GM23338 (cell line): ENCODE data around the gene TMEM86A. TPM values are rescaled to one million over a fixed set of nuclear protein-coding genes. Genes with fewer than 3 reads are reported as not detected.

Experiments
- ATAC-seq: fragments of 200-7000 bp; cut with Tn5 transposase; 3 replicates; pipeline ENCODE4 v1.9.1; 2020
- DNase-seq: peaks from one replicate; pipeline ENCODE4 v3.0.0-alpha.2; 2015; ENCODE audit warnings: low spot score
- H2AFZ ChIP-seq: fragments of 200-600 bp; sonication (generic); 2 replicates; pipeline ENCODE4 v1.8.0; 2016; ENCODE audit warnings: antibody characterized with exemption, mild to moderate bottlenecking, moderate library complexity
- H3F3A ChIP-seq: fragments of 200-600 bp; sonication (generic); replicated peaks from 2 replicates; pipeline ENCODE4 v1.8.0; 2017; ENCODE audit warnings: antibody characterized with exemption, mixed run types, low read depth
- H3K27ac ChIP-seq: fragments of 200-600 bp; sonication (generic); 2 replicates; pipeline ENCODE4 v1.6.1; 2016; ENCODE audit warnings: low read depth
- H3K27me3 ChIP-seq: fragments of 200-600 bp; sonication (generic); 2 replicates; pipeline ENCODE4 v1.8.0; 2016; ENCODE audit warnings: mild to moderate bottlenecking, mixed run types, moderate library complexity; ENCODE audit not compliant: insufficient read depth
- H3K36me3 ChIP-seq: fragments of 200-600 bp; sonication (generic); 2 replicates; pipeline ENCODE4 v1.8.0; 2016; ENCODE audit warnings: mild to moderate bottlenecking; ENCODE audit not compliant: insufficient read depth
- H3K4me1 ChIP-seq: fragments of 200-600 bp; sonication (generic); 2 replicates; pipeline ENCODE4 v1.8.0; 2016; ENCODE audit warnings: mild to moderate bottlenecking, moderate library complexity; ENCODE audit not compliant: insufficient read depth
- H3K4me2 ChIP-seq: fragments of 200-600 bp; sonication (generic); 2 replicates; pipeline ENCODE4 v1.7.1; 2017; ENCODE audit warnings: mixed run types
- H3K4me3 ChIP-seq: fragments of 200-600 bp; sonication (generic); 2 replicates; pipeline ENCODE4 v1.6.1; 2016; ENCODE audit warnings: mixed run types
- H3K79me2 ChIP-seq: fragments of 200-600 bp; sonication (generic); replicated peaks from 2 replicates; pipeline ENCODE4 v1.8.0; 2017; ENCODE audit warnings: mild to moderate bottlenecking; ENCODE audit not compliant: insufficient read depth
- H3K9me2 ChIP-seq: fragments of 200-600 bp; sonication (generic); 2 replicates; pipeline ENCODE4 v1.8.0; 2017; ENCODE audit not compliant: insufficient read depth
- H4K20me1 ChIP-seq: fragments of 200-600 bp; sonication (generic); replicated peaks from 2 replicates; pipeline ENCODE4 v1.8.0; 2017; ENCODE audit warnings: mild to moderate bottlenecking; ENCODE audit not compliant: insufficient read depth
- H3K27ac Mint-ChIP-seq: 2 replicates; pipeline ENCODE4 v1.8.0; 2020; ENCODE audit warnings: inconsistent platforms, mild to moderate bottlenecking, moderate library complexity, mixed read lengths
- H3K27me3 Mint-ChIP-seq: 3 replicates; pipeline ENCODE4 v1.8.0; 2022; ENCODE audit warnings: low read depth, mild to moderate bottlenecking, moderate library complexity, mixed read lengths, inconsistent platforms; ENCODE audit not compliant: insufficient read depth, poor library complexity
- H3K36me3 Mint-ChIP-seq: 3 replicates; pipeline ENCODE4 v1.8.0; 2021; ENCODE audit warnings: low read depth, mild to moderate bottlenecking, inconsistent platforms, moderate library complexity, mixed read lengths
- H3K4me1 Mint-ChIP-seq: 3 replicates; pipeline ENCODE4 v1.8.0; 2020; ENCODE audit warnings: mild to moderate bottlenecking, inconsistent platforms, mixed read lengths
- H3K4me3 Mint-ChIP-seq: 3 replicates; pipeline ENCODE4 v1.8.0; 2021; ENCODE audit warnings: moderate library complexity, mild to moderate bottlenecking, inconsistent platforms, mixed read lengths
- H3K9me3 Mint-ChIP-seq: 3 replicates; pipeline ENCODE4 v1.8.0; 2020; ENCODE audit warnings: moderate library complexity, mild to moderate bottlenecking, inconsistent platforms, mixed read lengths
- CREB1 ChIP-seq: fragments of 250-450 bp; sonication (Bioruptor Pico); IDR thresholded peaks from 2 replicates; pipeline ENCODE4 v1.5.0; 2020; ENCODE audit warnings: low read depth, mild to moderate bottlenecking, moderate library complexity
- EZH2 ChIP-seq: fragments of 200-600 bp; sonication (generic); IDR thresholded peaks from one replicate; pipeline ENCODE4 v1.8.0; 2017; ENCODE audit warnings: antibody characterized with exemption, mild to moderate bottlenecking, low read depth; ENCODE audit not compliant: unreplicated experiment
- EZH2phosphoT487 ChIP-seq: fragments of 200-600 bp; sonication (generic); IDR thresholded peaks from one replicate; pipeline ENCODE4 v1.8.1; 2018; ENCODE audit warnings: antibody characterized with exemption; ENCODE audit not compliant: unreplicated experiment
- JUNB ChIP-seq: IDR thresholded peaks from one replicate; pipeline ENCODE4 v1.6.1; 2016; ENCODE audit warnings: antibody characterized with exemption; ENCODE audit not compliant: unreplicated experiment
- POLR2AphosphoS5 ChIP-seq: IDR thresholded peaks from 2 replicates; pipeline ENCODE4 v1.6.1; 2016; ENCODE audit warnings: antibody characterized with exemption, low read depth
- STAT1 ChIP-seq: IDR thresholded peaks from one replicate; pipeline ENCODE4 v1.6.1; 2016; ENCODE audit warnings: antibody characterized with exemption; ENCODE audit not compliant: unreplicated experiment
- ZNF114 ChIP-seq: fragments of 250-450 bp; sonication (Bioruptor Pico); IDR thresholded peaks from 2 replicates; pipeline ENCODE4 v1.5.0; 2020; ENCODE audit warnings: mild to moderate bottlenecking, moderate library complexity
- ZNF331 ChIP-seq: fragments of 250-450 bp; sonication (Bioruptor Pico); IDR thresholded peaks from 2 replicates; pipeline ENCODE4 v1.5.0; 2020; ENCODE audit warnings: low read depth, mild to moderate bottlenecking, moderate library complexity
- polyA plus RNA-seq: library from polyadenylated mRNA; unstranded; fragments of >200 nt; fragmentation: Nextera tagmentation; extraction: Ambion mirVana; gene quantifications from 2 replicates; pipeline ENCODE4 v1.2.1, GENCODE V29; 2016
- total RNA-seq: library from RNA; depleted of rRNA; stranded (reverse); fragments of >200 nt; shearing (Covaris generic); gene quantifications from 2 replicates; pipeline ENCODE4 v1.2.3, GENCODE V29; 2014
- TF ChIP-seq, protein P1 (sequence below): IDR thresholded peaks from 2 replicates; pipeline ENCODE4 v1.6.1; 2016; ENCODE audit warnings: antibody characterized with exemption
- TF ChIP-seq, protein P2 (sequence below), 2 experiments: fragments of 200-600 bp in 1 of 2; sonication (generic) in 1 of 2; conservative IDR thresholded peaks; 2 replicates each; pipeline versions ENCODE4 v1.5.1 to v1.6.1; 2016 to 2017; ENCODE audit warnings: antibody characterized with exemption in 2 of 2, low read depth in 2 of 2, mild to moderate bottlenecking in 2 of 2, moderate library complexity in 1 of 2
- TF ChIP-seq, protein P3 (sequence below): IDR thresholded peaks from one replicate; pipeline ENCODE4 v1.6.1; 2018; ENCODE audit warnings: antibody characterized with exemption; ENCODE audit not compliant: unreplicated experiment

TMEM86A gene
- total and polyA plus RNA-seq, 2 experiments from 2014 or later, result 0.45 to 0.91 TPM

DNA sequence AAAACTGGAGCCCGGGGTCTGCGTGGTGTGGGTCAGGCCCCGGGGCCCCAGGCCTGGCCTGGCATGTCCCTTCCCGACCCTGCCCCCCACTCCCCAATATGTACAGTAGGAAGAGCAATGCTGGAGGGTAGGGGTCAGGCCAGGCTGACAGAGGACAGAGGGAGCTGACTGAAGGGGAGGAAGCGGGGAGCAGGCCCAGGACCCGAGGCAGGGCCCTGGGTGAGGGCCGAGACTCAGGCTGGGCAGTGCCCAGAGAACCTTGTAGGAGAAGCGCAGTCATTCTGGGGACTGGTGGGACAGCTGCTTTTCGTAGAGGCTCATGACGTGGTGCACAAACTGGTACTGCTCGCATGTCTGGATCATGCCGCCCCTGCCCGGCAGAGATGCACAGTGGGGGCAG, 30.1 kb downstream of the TMEM86A start (continued):
- TF ChIP-seq ZNF114 (CRISPR knock-in tag) (no peak), EZH2 (no peak), STAT1 (no peak), EZH2phosphoT487 (no peak), JUNB (no peak), CREB1 (CRISPR knock-in tag) (no peak), POLR2AphosphoS5 (no peak)
- TF ChIP-seq, protein P1, sequence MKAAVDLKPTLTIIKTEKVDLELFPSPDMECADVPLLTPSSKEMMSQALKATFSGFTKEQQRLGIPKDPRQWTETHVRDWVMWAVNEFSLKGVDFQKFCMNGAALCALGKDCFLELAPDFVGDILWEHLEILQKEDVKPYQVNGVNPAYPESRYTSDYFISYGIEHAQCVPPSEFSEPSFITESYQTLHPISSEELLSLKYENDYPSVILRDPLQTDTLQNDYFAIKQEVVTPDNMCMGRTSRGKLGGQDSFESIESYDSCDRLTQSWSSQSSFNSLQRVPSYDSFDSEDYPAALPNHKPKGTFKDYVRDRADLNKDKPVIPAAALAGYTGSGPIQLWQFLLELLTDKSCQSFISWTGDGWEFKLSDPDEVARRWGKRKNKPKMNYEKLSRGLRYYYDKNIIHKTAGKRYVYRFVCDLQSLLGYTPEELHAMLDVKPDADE, result no peak
- TF ChIP-seq, protein P2, sequence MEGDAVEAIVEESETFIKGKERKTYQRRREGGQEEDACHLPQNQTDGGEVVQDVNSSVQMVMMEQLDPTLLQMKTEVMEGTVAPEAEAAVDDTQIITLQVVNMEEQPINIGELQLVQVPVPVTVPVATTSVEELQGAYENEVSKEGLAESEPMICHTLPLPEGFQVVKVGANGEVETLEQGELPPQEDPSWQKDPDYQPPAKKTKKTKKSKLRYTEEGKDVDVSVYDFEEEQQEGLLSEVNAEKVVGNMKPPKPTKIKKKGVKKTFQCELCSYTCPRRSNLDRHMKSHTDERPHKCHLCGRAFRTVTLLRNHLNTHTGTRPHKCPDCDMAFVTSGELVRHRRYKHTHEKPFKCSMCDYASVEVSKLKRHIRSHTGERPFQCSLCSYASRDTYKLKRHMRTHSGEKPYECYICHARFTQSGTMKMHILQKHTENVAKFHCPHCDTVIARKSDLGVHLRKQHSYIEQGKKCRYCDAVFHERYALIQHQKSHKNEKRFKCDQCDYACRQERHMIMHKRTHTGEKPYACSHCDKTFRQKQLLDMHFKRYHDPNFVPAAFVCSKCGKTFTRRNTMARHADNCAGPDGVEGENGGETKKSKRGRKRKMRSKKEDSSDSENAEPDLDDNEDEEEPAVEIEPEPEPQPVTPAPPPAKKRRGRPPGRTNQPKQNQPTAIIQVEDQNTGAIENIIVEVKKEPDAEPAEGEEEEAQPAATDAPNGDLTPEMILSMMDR (conservative IDR thresholded peaks at IDR 0.05; ENCODE audit: low read depth in 2 of 2), result no peak

DNA sequence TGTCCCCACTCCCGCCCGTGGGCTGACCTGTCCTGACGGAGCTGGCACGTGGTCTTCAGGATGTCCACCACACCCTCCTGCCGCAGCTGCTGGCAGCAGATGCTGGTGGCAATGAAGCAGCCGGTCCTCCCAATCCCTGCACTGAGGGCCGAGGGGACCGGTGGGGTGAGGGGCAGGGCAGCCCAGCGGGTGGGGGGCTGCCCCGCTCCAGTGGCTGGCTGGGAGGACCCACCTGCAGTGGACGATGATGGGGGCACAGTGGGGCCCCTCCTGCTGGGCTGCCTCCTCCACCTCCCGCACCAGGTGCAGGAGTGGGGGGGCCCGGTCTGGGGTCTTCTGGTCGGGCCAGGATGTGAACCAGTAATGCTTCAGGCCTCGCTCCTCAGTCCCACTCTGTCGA, 30.8 kb downstream of the TMEM86A start:
- H3K9me2 ChIP-seq, result no peaks in the 10 kb centered on the region
- H3K4me1 Mint-ChIP-seq, result peaks cover 21% of the 10 kb centered on the region
- no peak overlapping the region for H3K27ac ChIP-seq
- no peak overlapping the region for H3K27ac Mint-ChIP-seq
- peaks cover 7% of the 10 kb centered on the region; the same call in 1 of the 2 replicates for H3K4me1 ChIP-seq
- no peaks in the 10 kb centered on the region for H3K27me3 ChIP-seq
- H3K4me3 ChIP-seq, result no peak overlapping the region
- H3K79me2 ChIP-seq, result no peaks in the 10 kb centered on the region
- H3K27me3 Mint-ChIP-seq, result peaks cover 7% of the 10 kb centered on the region
- H3F3A ChIP-seq, result no peaks in the 10 kb centered on the region
- ATAC-seq (no peak), DNase-seq (no peak)
- no peak overlapping the region for H3K4me2 ChIP-seq
- H2AFZ ChIP-seq, result no peak overlapping the region
- no peaks in the 10 kb centered on the region; the same call in 2 of the 3 replicates for H3K36me3 Mint-ChIP-seq
- H3K9me3 Mint-ChIP-seq, result no peaks in the 10 kb centered on the region; the same call in 2 of the 3 replicates
- H3K36me3 ChIP-seq, result no peaks in the 10 kb centered on the region
- no peak for TF ChIP-seq ZNF331 (CRISPR knock-in tag)
- TF ChIP-seq, protein P3, sequence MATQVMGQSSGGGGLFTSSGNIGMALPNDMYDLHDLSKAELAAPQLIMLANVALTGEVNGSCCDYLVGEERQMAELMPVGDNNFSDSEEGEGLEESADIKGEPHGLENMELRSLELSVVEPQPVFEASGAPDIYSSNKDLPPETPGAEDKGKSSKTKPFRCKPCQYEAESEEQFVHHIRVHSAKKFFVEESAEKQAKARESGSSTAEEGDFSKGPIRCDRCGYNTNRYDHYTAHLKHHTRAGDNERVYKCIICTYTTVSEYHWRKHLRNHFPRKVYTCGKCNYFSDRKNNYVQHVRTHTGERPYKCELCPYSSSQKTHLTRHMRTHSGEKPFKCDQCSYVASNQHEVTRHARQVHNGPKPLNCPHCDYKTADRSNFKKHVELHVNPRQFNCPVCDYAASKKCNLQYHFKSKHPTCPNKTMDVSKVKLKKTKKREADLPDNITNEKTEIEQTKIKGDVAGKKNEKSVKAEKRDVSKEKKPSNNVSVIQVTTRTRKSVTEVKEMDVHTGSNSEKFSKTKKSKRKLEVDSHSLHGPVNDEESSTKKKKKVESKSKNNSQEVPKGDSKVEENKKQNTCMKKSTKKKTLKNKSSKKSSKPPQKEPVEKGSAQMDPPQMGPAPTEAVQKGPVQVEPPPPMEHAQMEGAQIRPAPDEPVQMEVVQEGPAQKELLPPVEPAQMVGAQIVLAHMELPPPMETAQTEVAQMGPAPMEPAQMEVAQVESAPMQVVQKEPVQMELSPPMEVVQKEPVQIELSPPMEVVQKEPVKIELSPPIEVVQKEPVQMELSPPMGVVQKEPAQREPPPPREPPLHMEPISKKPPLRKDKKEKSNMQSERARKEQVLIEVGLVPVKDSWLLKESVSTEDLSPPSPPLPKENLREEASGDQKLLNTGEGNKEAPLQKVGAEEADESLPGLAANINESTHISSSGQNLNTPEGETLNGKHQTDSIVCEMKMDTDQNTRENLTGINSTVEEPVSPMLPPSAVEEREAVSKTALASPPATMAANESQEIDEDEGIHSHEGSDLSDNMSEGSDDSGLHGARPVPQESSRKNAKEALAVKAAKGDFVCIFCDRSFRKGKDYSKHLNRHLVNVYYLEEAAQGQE, result no peak
- no peak for TF ChIP-seq STAT1
- TF ChIP-seq EZH2, result no peak
- no peak for TF ChIP-seq EZH2phosphoT487
- TF ChIP-seq ZNF114 (CRISPR knock-in tag), result no peak
- H3K4me3 Mint-ChIP-seq, result no peak overlapping the region
- no peaks in the 10 kb centered on the region for H4K20me1 ChIP-seq
